Adipose tissue (tissue), 3 donors: ENCODE measurements around the gene ACSBG1. TPM values are rescaled to one million over a fixed set of nuclear protein-coding genes. Genes with fewer than 3 reads are reported as not detected.
"Not testable (repeated sequence)": the region's sequence is repeated elsewhere in the genome, so short reads cannot be mapped to it uniquely, and the experiment has no call there.

Experiments used
- H3K27ac ChIP-seq: one replicate; pipeline ENCODE4 v1.5.1; 2013; ENCODE audit warnings: low read depth, low read length
- WGBS, 3 donors: extraction: QIAGEN DNeasy Blood & Tissue Kit; methylation state at CpG; one replicate each; pipeline ENCODE4 v1.1.7; 2013; 5-methylcytosine and 5-hydroxymethylcytosine counted together
- polyA plus RNA-seq, 3 donors: library from polyadenylated mRNA; stranded (reverse); fragments of 200-250 nt; gene quantifications; one replicate each; pipeline ENCODE4 v1.2.3, GENCODE V29; 2013
- donor health status: healthy with polysubstance abuse.
- donor health status: Bipolar disorder and iron deficiency.
- donor health status: healthy.

ACSBG1 gene
- polyA plus RNA-seq, 3 donors: 0.09 to 0.27 (median 0.11) TPM

GRCh38 chr15:78155355-78155939 is 78.9 kb downstream of the ACSBG1 start:
- no peak overlapping the region for H3K27ac ChIP-seq
- WGBS, 3 donors: 70 to 91% (median 78%) methylated on average over 4 of the region's 4 CpGs

GRCh38 chr15:78154955-78155354 is 79.4 kb downstream of the ACSBG1 start:
- WGBS, 3 donors: 80 to 95% (median 84%) methylated on average over 3 of the region's 3 CpGs
- H3K27ac ChIP-seq: no peak overlapping the region

GRCh38 chr15:78151075-78151474 is 83.3 kb downstream of the ACSBG1 start:
- 94 to 99% (median 95%) methylated on average over 5 to 8 of the region's 8 CpGs for WGBS, 3 donors
- H3K27ac ChIP-seq: not testable (repeated sequence)

GRCh38 chr15:78149805-78150751 is 84.3 kb downstream of the ACSBG1 start:
- WGBS, 3 donors: 6 to 14% (median 13%) methylated on average over 20 of the region's 20 CpGs

GRCh38 chr15:78149068-78149804 is 85.1 kb downstream of the ACSBG1 start, which contains the start of gene IDH3A:
Gene IDH3A, plus strand, starts transcription at chr15:78149362. Its CDS starts 42 bp downstream, at chr15:78149404.
- H3K27ac ChIP-seq: no peak within 1 kb of the TSS
- WGBS, 3 donors: 0 to 1% (median 1%) methylated on average over 72 to 79 of the region's 79 CpGs

More at GRCh38 chr15:78149805-78150751, 84.3 kb downstream of the ACSBG1 start:
- H3K27ac ChIP-seq: no peak overlapping the region

GRCh38 chr15:78148392-78149067 is 85.8 kb downstream of the ACSBG1 start:
- 12 to 20% (median 19%) methylated on average over 14 of the region's 14 CpGs for WGBS, 3 donors
- no peak overlapping the region for H3K27ac ChIP-seq

GRCh38 chr15:78147566-78147965 is 86.8 kb downstream of the ACSBG1 start:
- no peak overlapping the region for H3K27ac ChIP-seq
- WGBS, 3 donors: 86 to 90% (median 89%) methylated on average over 6 of the region's 6 CpGs

- no peak overlapping the region for H3K27ac ChIP-seq
- WGBS, 3 donors: 83 to 88% (median 88%) methylated on average over 4 of the region's 4 CpGs
Observed at GRCh38 chr15:78146425-78147154, 87.8 kb downstream of the ACSBG1 start.

- no peak overlapping the region for H3K27ac ChIP-seq
- WGBS, 3 donors: 89 to 95% (median 93%) methylated on average over 3 of the region's 3 CpGs
Observed at GRCh38 chr15:78142332-78142731, 92.0 kb downstream of the ACSBG1 start.

GRCh38 chr15:78140292-78140691 is 94.1 kb downstream of the ACSBG1 start:
- no peak overlapping the region for H3K27ac ChIP-seq

- 86 to 94% (median 93%) methylated on average over 5 of the region's 5 CpGs for WGBS, 3 donors
- no peak overlapping the region for H3K27ac ChIP-seq
Observed at GRCh38 chr15:78139578-78139977, 94.8 kb downstream of the ACSBG1 start.

GRCh38 chr15:78133801-78134200 is 100.6 kb downstream of the ACSBG1 start:
- H3K27ac ChIP-seq: no peak overlapping the region
- 77 to 89% (median 79%) methylated on average over 2 of the region's 2 CpGs for WGBS, 3 donors

- 0 to 1% (median 0%) methylated on average over 59 to 79 of the region's 79 CpGs for WGBS, 3 donors
Observed at GRCh38 chr15:78131295-78132061, 102.9 kb downstream of the ACSBG1 start, which contains the start of gene CIB2. Gene CIB2, minus strand, starts transcription at chr15:78131445. Its CDS starts 230 bp downstream, at chr15:78131215.

GRCh38 chr15:78130466-78131294 is 103.7 kb downstream of the ACSBG1 start:
- WGBS, 3 donors: 34 to 38% (median 37%) methylated on average over 39 to 51 of the region's 51 CpGs
- no peak overlapping the region for H3K27ac ChIP-seq

More at GRCh38 chr15:78131295-78132061, 102.9 kb downstream of the ACSBG1 start, which contains the start of gene CIB2:
- peak within 1 kb of the TSS; percentile 57 for H3K27ac ChIP-seq

GRCh38 chr15:78129751-78130287 is 104.5 kb downstream of the ACSBG1 start:
- 87 to 94% (median 91%) methylated on average over 5 of the region's 5 CpGs for WGBS, 3 donors
- H3K27ac ChIP-seq: no peak overlapping the region
